DMS53 treated with DMSO at 0.1 percent for 48 hours (cell line): ENCODE results near the gene SIGLEC11.

ENCODE experiments used
- DNase-seq: peaks from one replicate; lab custom pipeline; 2025; ENCODE audit not compliant: unreplicated experiment; lab: John Stamatoyannopoulos, UW

SIGLEC11 gene

GRCh38 chr19:49907745-49908446 is 53.1 kb downstream of the SIGLEC11 start:
- no peak for DNase-seq

GRCh38 chr19:49906879-49907564 is 54.0 kb downstream of the SIGLEC11 start:
- DNase-seq = no peak

- DNase-seq = no peak
These were observed 56.8 kb downstream of the SIGLEC11 start for GRCh38 chr19:49904136-49904535.
